ENCODE results near the gene SYVN1.
A peak's percentile ranks its signal among the peaks of the same experiment; 100 is the strongest.

Gene SYVN1

DNA sequence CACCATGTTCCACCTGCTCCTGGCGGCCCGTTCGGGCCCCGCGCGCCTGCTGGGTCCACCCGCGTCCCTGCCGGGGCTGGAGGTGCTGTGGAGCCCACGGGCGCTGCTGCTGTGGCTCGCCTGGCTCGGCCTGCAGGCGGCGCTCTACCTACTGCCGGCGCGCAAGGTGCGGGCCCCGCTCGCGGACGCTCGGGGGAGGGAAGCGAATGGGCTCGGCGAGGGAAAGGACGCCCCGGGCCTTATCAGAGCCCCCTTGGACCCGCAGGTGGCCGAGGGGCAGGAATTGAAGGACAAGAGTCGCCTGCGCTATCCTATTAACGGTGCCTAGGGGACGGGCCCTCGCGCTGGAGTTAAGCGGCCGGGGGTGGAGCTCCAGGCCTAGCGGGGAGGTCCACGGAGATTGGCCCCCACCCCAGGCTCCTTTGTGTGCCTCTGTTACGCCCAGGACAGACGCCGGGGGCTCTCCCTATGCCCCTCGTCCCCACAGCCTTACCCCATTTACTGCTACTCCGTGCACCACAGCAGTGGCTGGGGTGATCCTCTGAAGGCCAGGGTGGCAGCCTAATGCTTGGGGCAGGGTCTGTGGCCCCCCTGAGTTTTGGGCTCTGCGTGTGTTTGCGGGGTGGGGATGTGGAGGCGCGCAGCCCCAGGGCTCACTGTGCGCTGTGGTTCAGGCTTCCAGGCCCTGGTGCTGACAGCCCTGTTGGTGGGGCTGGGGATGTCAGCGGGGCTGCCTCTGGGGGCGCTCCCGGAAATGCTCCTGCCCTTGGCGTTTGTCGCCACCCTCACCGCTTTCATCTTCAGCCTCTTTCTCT, 21.6 kb downstream of the SYVN1 start:
- DNase-seq (ENCODE audit: extremely low read depth, insufficient read length) = peak; percentile 83
- no peaks in the 10 kb centered on the region for H3K27me3 ChIP-seq (replicated peaks; ENCODE audit: control insufficient read depth, insufficient read depth, low read length)
- peaks cover 10% of the 10 kb centered on the region for H3K36me3 ChIP-seq (ENCODE audit: control insufficient read depth, insufficient read depth, low read length)
- TF ChIP-seq CTCF (IDR thresholded peaks at IDR 0.05; ENCODE audit: insufficient read depth, low read length, poor library complexity, severe bottlenecking) = peak; percentile 77
- peak overlapping the region; percentile 67 for H3K4me3 ChIP-seq (replicated peaks; ENCODE audit: low read depth, low read length)

GRCh38 chr11:65111744-65112545, 22.4 kb downstream of the SYVN1 start, which contains the start of gene TM7SF2:
TSS of gene TM7SF2 (plus strand) at chr11:65111872. CDS start at chr11:65112016, 144 bp downstream.
- DNase-seq (ENCODE audit: extremely low read depth, insufficient read length) = peak; percentile 95
- no peak for TF ChIP-seq CTCF (IDR thresholded peaks at IDR 0.05; ENCODE audit: insufficient read depth, low read length, poor library complexity, severe bottlenecking)
- Histone ChIP-seq H3K27me3 (replicated peaks; ENCODE audit: control insufficient read depth, insufficient read depth, low read length) (no peaks in the 10 kb centered on the region), H3K4me3 (replicated peaks; ENCODE audit: low read depth, low read length) (peak within 1 kb of the TSS; percentile 67), H3K36me3 (ENCODE audit: control insufficient read depth, insufficient read depth, low read length) (peaks cover 12% of the 10 kb centered on the region)

- no peak for DNase-seq (ENCODE audit: extremely low read depth, insufficient read length)
- no peak for TF ChIP-seq CTCF (IDR thresholded peaks at IDR 0.05; ENCODE audit: insufficient read depth, low read length, poor library complexity, severe bottlenecking)
- Histone ChIP-seq H3K36me3 (ENCODE audit: control insufficient read depth, insufficient read depth, low read length) (peaks cover 12% of the 10 kb centered on the region), H3K4me3 (replicated peaks; ENCODE audit: low read depth, low read length) (no peak overlapping the region), H3K27me3 (replicated peaks; ENCODE audit: control insufficient read depth, insufficient read depth, low read length) (no peaks in the 10 kb centered on the region)
Measured at GRCh38 chr11:65111159-65111743, 23.1 kb downstream of the SYVN1 start.

DNA sequence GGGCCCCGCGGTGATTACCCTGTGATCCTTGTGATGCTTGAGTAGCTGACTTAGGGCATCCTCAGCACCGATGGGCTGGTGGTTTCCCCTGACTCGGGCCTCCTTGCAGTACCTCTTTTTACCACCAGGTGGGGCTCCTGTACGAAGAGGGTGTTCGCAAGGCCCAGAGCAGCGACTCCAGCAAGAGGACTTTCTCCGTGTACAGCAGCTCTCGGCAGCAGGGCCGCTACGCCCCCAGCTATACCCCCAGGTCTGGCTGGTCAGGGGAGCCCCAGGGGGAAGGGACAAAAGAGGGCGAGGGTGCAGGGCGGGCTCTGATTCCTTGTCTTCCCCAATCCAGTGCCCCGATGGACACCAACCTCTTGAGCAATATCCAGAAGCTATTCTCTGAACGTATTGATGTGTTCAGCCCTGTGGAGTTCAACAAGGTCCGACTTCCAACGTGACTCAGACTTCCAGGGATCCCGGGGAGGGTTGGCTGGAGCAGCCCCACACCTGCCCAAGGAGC, 23.9 kb downstream of the SYVN1 start:
- H3K4me3 ChIP-seq (replicated peaks; ENCODE audit: low read depth, low read length) = no peak overlapping the region
- TF ChIP-seq CTCF (IDR thresholded peaks at IDR 0.05; ENCODE audit: insufficient read depth, low read length, poor library complexity, severe bottlenecking) = peak; percentile 97
- H3K27me3 ChIP-seq (replicated peaks; ENCODE audit: control insufficient read depth, insufficient read depth, low read length) = no peaks in the 10 kb centered on the region
- peak; percentile 77 for DNase-seq (ENCODE audit: extremely low read depth, insufficient read length)
- peaks cover 9% of the 10 kb centered on the region for H3K36me3 ChIP-seq (ENCODE audit: control insufficient read depth, insufficient read depth, low read length)

DNA sequence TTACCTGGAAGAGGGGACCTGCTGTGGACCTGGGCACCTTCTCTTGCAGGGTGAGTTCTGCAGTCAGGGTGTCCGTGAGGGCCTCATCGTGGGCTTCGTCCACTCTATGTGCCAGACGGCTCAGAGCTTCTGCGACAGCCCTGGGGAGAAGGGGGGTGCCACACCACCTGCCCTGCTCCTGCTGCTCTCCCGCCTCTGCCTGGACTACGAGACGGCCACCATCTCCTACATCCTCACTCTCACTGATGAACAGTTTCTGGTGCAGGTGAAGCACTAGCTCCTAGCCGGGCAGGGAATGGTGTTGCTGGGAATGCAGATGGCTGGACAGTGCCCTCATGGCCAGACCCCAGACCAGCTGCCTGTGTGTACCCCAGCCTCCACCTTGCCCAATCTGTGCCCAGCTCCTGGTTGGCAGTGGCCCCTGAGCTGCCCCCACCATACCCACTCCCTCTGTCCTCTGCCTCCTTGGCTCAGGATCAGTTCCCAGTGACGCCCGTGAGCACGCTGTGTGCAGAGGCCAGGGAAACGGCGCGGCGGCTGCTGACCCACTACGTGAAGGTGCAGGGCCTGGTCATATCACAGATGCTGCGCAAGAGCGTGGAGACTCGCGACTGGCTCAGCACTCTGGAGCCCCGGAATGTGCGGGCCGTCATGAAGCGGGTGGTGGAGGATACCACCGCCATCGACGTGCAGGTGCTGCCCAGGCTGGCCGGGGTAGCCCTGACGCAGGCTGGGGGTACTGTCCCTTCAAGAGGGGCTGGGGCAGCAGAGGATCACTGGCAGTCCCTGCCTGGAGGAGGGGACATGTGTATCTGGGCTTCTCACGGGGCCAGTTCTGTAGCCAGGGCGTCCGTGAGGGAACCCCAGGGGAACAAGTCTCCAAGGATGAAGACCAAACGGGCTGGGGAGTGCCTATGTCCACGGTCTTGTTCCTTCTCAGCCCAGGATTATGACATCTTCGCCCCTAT, 24.8 kb downstream of the SYVN1 start:
- no peaks in the 10 kb centered on the region for H3K27me3 ChIP-seq (replicated peaks; ENCODE audit: control insufficient read depth, insufficient read depth, low read length)
- H3K4me3 ChIP-seq (replicated peaks; ENCODE audit: low read depth, low read length) = no peak overlapping the region
- no peak for TF ChIP-seq CTCF (IDR thresholded peaks at IDR 0.05; ENCODE audit: insufficient read depth, low read length, poor library complexity, severe bottlenecking)
- no peak for DNase-seq (ENCODE audit: extremely low read depth, insufficient read length)
- H3K36me3 ChIP-seq (ENCODE audit: control insufficient read depth, insufficient read depth, low read length) = peaks cover 6% of the 10 kb centered on the region
